HEK293 (cell line): ENCODE measurements around the gene PPEF2.

ENCODE experiments used
- CTCF ChIA-PET: fragments of 350-600 bp; formaldehyde crosslinking; extraction: SDS; loops from one replicate; lab custom pipeline; 2021; ENCODE audit warnings: antibody characterized with exemption; lab: Yijun Ruan, JAX
- POLR2A ChIA-PET: fragments of 300-600 bp; formaldehyde crosslinking; extraction: SDS; loops from one replicate; lab custom pipeline; 2020; ENCODE audit warnings: antibody characterized with exemption, inconsistent platforms; lab: Yijun Ruan, JAX
- H3K27ac ChIP-seq: fragments of 200-500 bp; sonication (Bioruptor generic); 2 replicates; pipeline ENCODE4 v1.5.1; 2014; ENCODE audit warnings: low read depth, low read length, control low read depth, inconsistent platforms; ENCODE audit errors: extremely low read depth
- H3K36me3 ChIP-seq, 2 experiments: fragments of 200-500 bp in 1 of 2; sonication (Bioruptor generic) in 1 of 2; 1 replicate in 1 of 2; 2 replicates in 1 of 2; pipeline ENCODE4 v1.5.1; 2014 to 2017; ENCODE audit warnings: inconsistent platforms in 2 of 2, low read length in 2 of 2; ENCODE audit not compliant: control insufficient read depth in 2 of 2, insufficient read depth in 1 of 2
- H3K4me1 ChIP-seq: fragments of 200-500 bp; sonication (Bioruptor generic); 2 replicates; pipeline ENCODE4 v1.5.1; 2014; ENCODE audit warnings: mild to moderate bottlenecking, low read length, inconsistent platforms; ENCODE audit not compliant: control insufficient read depth, insufficient read depth
- H3K4me3 ChIP-seq: 2 replicates; pipeline ENCODE4 v1.5.1; 2011; ENCODE audit warnings: low read depth, mild to moderate bottlenecking, control low read depth, low read length, moderate library complexity
- H3K9me3 ChIP-seq: fragments of 200-500 bp; sonication (Bioruptor generic); 2 replicates; pipeline ENCODE4 v1.5.1; 2014; ENCODE audit warnings: low read depth, low read length, inconsistent platforms; ENCODE audit not compliant: control insufficient read depth, insufficient read depth
- HOXC10 ChIP-seq: sonication (generic); formaldehyde crosslinking; IDR thresholded peaks from 2 replicates; pipeline ENCODE4 v1.8.1; 2023; ENCODE audit warnings: mild to moderate bottlenecking, missing genetic modification reagents
- KLF8 ChIP-seq: fragments of 450-650 bp; formaldehyde crosslinking; IDR thresholded peaks from 2 replicates; pipeline ENCODE4 v1.5.1; 2016; ENCODE audit warnings: missing biosample characterization, missing genetic modification characterization
- OSR2 ChIP-seq: fragments of 450-650 bp; formaldehyde crosslinking; IDR thresholded peaks from 2 replicates; pipeline ENCODE4 v1.5.1; 2016; ENCODE audit warnings: missing biosample characterization, missing genetic modification characterization
- ZBTB17 ChIP-seq: fragments of 450-650 bp; formaldehyde crosslinking; IDR thresholded peaks from 2 replicates; pipeline ENCODE4 v1.5.1; 2016; ENCODE audit warnings: missing biosample characterization, missing genetic modification characterization
- ZBTB7A ChIP-seq: fragments of 450-650 bp; formaldehyde crosslinking; IDR thresholded peaks from 2 replicates; pipeline ENCODE4 v1.5.1; 2016; ENCODE audit warnings: low read depth, missing biosample characterization, missing genetic modification characterization
- ZNF121 ChIP-seq: fragments of 450-650 bp; formaldehyde crosslinking; IDR thresholded peaks from 2 replicates; pipeline ENCODE4 v1.5.1; 2016; ENCODE audit warnings: missing biosample characterization, missing genetic modification characterization
- ZNF274 ChIP-seq, 2 experiments: fragments of 200-500 bp in 1 of 2; fragments of 450-650 bp in 1 of 2; sonication (Bioruptor generic) in 1 of 2; formaldehyde crosslinking in 1 of 2; IDR thresholded peaks; 2 replicates each; pipeline versions ENCODE4 v1.5.1 to v1.6.1; 2014 to 2016; ENCODE audit warnings: borderline replicate concordance in 1 of 2, inconsistent platforms in 1 of 2, low read length in 1 of 2, missing biosample characterization in 1 of 2, missing genetic modification characterization in 1 of 2
- ZNF426 ChIP-seq: fragments of 450-650 bp; formaldehyde crosslinking; IDR thresholded peaks from 2 replicates; pipeline ENCODE4 v1.5.1; 2017; ENCODE audit warnings: missing biosample characterization, missing genetic modification characterization, mild to moderate bottlenecking, inconsistent platforms, moderate library complexity
- ZNF521 ChIP-seq: fragments of 450-650 bp; formaldehyde crosslinking; IDR thresholded peaks from 2 replicates; pipeline ENCODE4 v1.5.1; 2017; ENCODE audit warnings: missing biosample characterization, mild to moderate bottlenecking, missing genetic modification characterization
- ZNF529 ChIP-seq: fragments of 450-650 bp; formaldehyde crosslinking; IDR thresholded peaks from 2 replicates; pipeline ENCODE4 v1.5.1; 2017; ENCODE audit warnings: missing genetic modification characterization, missing biosample characterization; ENCODE audit not compliant: insufficient replicate concordance
- ZNF626 ChIP-seq: fragments of 450-650 bp; sonication (Bioruptor Pico); formaldehyde crosslinking; IDR thresholded peaks from 2 replicates; pipeline ENCODE4 v1.5.1; 2018; ENCODE audit warnings: missing biosample characterization, missing genetic modification characterization, inconsistent platforms
- ZNF677 ChIP-seq: fragments of 450-650 bp; IDR thresholded peaks from 2 replicates; pipeline ENCODE4 v1.5.0; 2018; ENCODE audit warnings: missing biosample characterization, mild to moderate bottlenecking, missing genetic modification characterization, moderate library complexity
- ZSCAN30 ChIP-seq: fragments of 450-650 bp; IDR thresholded peaks from 2 replicates; pipeline ENCODE4 v1.5.1; 2018; ENCODE audit warnings: missing biosample characterization, mild to moderate bottlenecking, missing genetic modification characterization, moderate library complexity
- TF ChIP-seq, protein P1 (sequence below): fragments of 450-650 bp; formaldehyde crosslinking; IDR thresholded peaks from 2 replicates; pipeline ENCODE4 v1.5.1; 2016; ENCODE audit warnings: missing biosample characterization, missing genetic modification characterization

PPEF2 gene

GRCh38 chr4:75908555-75908954 is 6.3 kb upstream of the PPEF2 start:
- H3K4me1 ChIP-seq, result no peaks in the 10 kb centered on the region
- no peak overlapping the region for H3K27ac ChIP-seq
- ChIA-PET POLR2A (no interaction called here), CTCF (interaction anchor here (3.5 kb wide), 1 partner anchor 13 kb away, joined by 15 read pairs; no protein-coding TSS in a partner anchor)
- no peaks in the 10 kb centered on the region for H3K9me3 ChIP-seq
- no peaks in the 10 kb centered on the region for H3K36me3 ChIP-seq
- no peak overlapping the region for H3K4me3 ChIP-seq
- TF ChIP-seq OSR2 (tag by site-specific recombination) (peak; percentile 28; the same call in 1 of the 2 replicates), ZNF521 (no peak)

DNA sequence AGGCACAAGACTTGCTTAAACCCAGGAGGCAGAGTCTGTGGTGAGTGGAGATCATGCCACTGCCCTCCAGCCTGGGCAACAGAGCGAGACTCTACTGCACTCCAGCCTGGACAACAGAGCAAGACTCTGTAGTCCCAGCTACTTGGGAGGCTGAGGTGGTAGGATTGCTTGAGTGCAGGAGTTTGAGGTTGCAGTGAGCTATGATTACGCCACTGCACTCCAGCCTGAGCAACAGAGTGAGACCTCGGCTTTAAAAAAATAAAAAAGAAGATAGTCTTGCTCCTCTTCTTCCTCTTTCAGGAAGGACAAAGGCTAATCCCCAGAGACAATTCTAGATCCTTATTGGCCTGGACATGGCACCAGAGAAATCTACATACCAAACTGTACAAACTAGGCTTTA is 5.7 kb upstream of the PPEF2 start:
- no peaks in the 10 kb centered on the region for H3K4me1 ChIP-seq
- POLR2A ChIA-PET, result no interaction called here
- H3K27ac ChIP-seq, result no peak overlapping the region
- TF ChIP-seq ZNF626 (tag by site-specific recombination) (no peak), ZNF529 (tag by site-specific recombination) (no peak), ZNF426 (no peak), ZBTB17 (tag by site-specific recombination) (no peak), ZNF121 (tag by site-specific recombination) (0 out of 2 replicates have a peak, but pooled peaks have one; percentile 16)
- TF ChIP-seq, protein P1, sequence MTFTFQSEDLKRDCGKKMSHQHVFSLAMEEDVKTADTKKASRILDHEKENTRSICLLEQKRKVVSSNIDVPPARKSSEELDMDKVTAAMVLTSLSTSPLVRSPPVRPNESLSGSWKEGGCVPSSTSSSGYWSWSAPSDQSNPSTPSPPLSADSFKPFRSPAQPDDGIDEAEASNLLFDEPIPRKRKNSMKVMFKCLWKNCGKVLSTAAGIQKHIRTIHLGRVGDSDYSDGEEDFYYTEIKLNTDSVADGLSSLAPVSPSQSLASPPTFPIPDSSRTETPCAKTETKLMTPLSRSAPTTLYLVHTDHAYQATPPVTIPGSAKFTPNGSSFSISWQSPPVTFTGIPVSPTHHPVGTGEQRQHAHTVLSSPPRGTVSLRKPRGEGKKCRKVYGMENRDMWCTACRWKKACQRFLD (tag by site-specific recombination), result no peak
- no peaks in the 10 kb centered on the region for H3K36me3 ChIP-seq
- H3K4me3 ChIP-seq, result no peak overlapping the region
- no peaks in the 10 kb centered on the region for H3K9me3 ChIP-seq
- CTCF ChIA-PET, result interaction anchor here (3.5 kb wide), 1 partner anchor 12 kb away, joined by 15 read pairs; no protein-coding TSS in a partner anchor

DNA sequence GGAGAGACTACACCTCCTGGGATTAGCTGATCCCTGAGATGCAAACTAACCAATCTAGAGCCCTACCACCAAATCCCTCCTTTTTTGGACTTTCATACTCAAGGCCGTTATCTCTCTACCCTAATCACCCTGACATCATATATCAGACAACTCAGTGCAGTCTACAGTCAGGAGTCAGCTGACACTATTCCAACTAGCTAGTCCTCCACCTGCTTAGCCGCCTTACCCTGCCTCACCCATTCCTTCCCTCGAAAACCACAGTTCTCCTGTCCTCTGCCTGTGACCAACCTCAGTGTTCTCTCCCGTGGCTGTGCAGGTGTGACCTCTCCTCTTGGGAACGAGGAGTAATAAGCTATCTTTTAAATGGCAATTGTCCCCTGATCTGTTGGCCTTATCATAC is 1.8 kb upstream of the PPEF2 start:
- POLR2A ChIA-PET, result no interaction called here
- Histone ChIP-seq H3K36me3 (no peaks in the 10 kb centered on the region), H3K27ac (no peak overlapping the region), H3K9me3 (no peaks in the 10 kb centered on the region), H3K4me3 (no peak overlapping the region), H3K4me1 (no peaks in the 10 kb centered on the region)
- CTCF ChIA-PET, result interaction anchor here (0.6 to 1.0 kb wide), 3 partner anchors 8 to 12 kb away, joined by 3 to 4 read pairs (median 3); no protein-coding TSS in a partner anchor
- TF ChIP-seq ZNF274 (IDR thresholded peaks at IDR 0.05; ENCODE audit: low read length) (no peak), ZNF274 (tag by site-specific recombination; IDR thresholded peaks at IDR 0.05; ENCODE audit: borderline replicate concordance) (no peak), ZSCAN30 (tag by site-specific recombination) (no peak), KLF8 (tag by site-specific recombination) (no peak)

GRCh38 chr4:75898536-75898935 is 3.7 kb downstream of the PPEF2 start:
- H3K36me3 ChIP-seq, result no peaks in the 10 kb centered on the region
- H3K27ac ChIP-seq, result no peak overlapping the region
- H3K4me3 ChIP-seq, result no peak overlapping the region
- ChIA-PET CTCF (no interaction called here), POLR2A (no interaction called here)
- TF ChIP-seq ZNF677 (tag by site-specific recombination) (no peak), ZBTB7A (no peak), HOXC10 (CRISPR knock-in tag) (no peak)
- no peaks in the 10 kb centered on the region for H3K9me3 ChIP-seq
- no peaks in the 10 kb centered on the region for H3K4me1 ChIP-seq
